ENCODE measurements around the gene TMEM114. TPM values are rescaled to one million over a fixed set of nuclear protein-coding genes. Genes with fewer than 3 reads are reported as not detected.

Gene TMEM114
- polyA plus RNA-seq, 1 donor (not counting 4 experiments of a cell fraction or from before 2014, with no cell fraction given): not detected

- Histone ChIP-seq H3K79me2 (ENCODE audit: control insufficient read depth, insufficient read depth, low read length) (no peaks in the 10 kb centered on the region), H3K9ac (ENCODE audit: control insufficient read depth, extremely low read depth, insufficient read depth, low read length) (no peak overlapping the region), H3K27ac (ENCODE audit: control insufficient read depth, insufficient read depth, low read length) (no peak overlapping the region), H3K9me3 (ENCODE audit: control insufficient read depth, low read depth, low read length) (no peaks in the 10 kb centered on the region), H3K9me1 (ENCODE audit: control insufficient read depth, extremely low read depth, insufficient read depth, low read length) (no peaks in the 10 kb centered on the region), H3K27me3 (ENCODE audit: control insufficient read depth, extremely low read depth, insufficient read depth, low read length) (no peaks in the 10 kb centered on the region), H4K20me1 (ENCODE audit: control insufficient read depth, extremely low read depth, insufficient read depth, low read length) (no peaks in the 10 kb centered on the region), H3K4me2 (ENCODE audit: control insufficient read depth, extremely low read depth, insufficient read depth, low read depth, low read length) (no peak overlapping the region), H2AFZ (ENCODE audit: control insufficient read depth, low read length) (no peak overlapping the region), H3K4me1 (ENCODE audit: control insufficient read depth, extremely low read depth, insufficient read depth, low read length) (no peaks in the 10 kb centered on the region), H3K36me3 (ENCODE audit: control insufficient read depth in 2 of 2, extremely low read depth in 1 of 2, insufficient read depth in 2 of 2, low read length in 2 of 2) (no peaks in the 10 kb centered on the region), H3K4me3 (ENCODE audit: control insufficient read depth in 2 of 3, extremely low read depth in 1 of 3, insufficient read depth in 2 of 3, low read depth in 1 of 3, low read length in 3 of 3) (no peak overlapping the region)
- DNase-seq (ENCODE audit: low read depth, low spot score) (no peak), FAIRE-seq (no peak)
- dilution Hi-C loops (cut with MboI; ENCODE audit: extremely low pct_ligation_motif_present, low sequenced_read_pairs): no loop called here
- TF ChIP-seq EZH2 (IDR thresholded peaks at IDR 0.05; ENCODE audit: low read length): no peak
- TF ChIP-seq CTCF (optimal IDR thresholded peaks at IDR 0.05 in 1 of 3, IDR thresholded peaks at IDR 0.05 in 1 of 3, conservative IDR thresholded peaks at IDR 0.05 in 1 of 3; ENCODE audit: extremely low read depth in 1 of 3, insufficient read depth in 2 of 3, low read length in 3 of 3): no peak
Observed at GRCh38 chr16:8533509-8533908, 56.8 kb downstream of the TMEM114 start.

- no peaks in the 10 kb centered on the region for H4K20me1 ChIP-seq (ENCODE audit: control insufficient read depth, extremely low read depth, insufficient read depth, low read length)
- FAIRE-seq (no peak), DNase-seq (ENCODE audit: low read depth, low spot score) (no peak)
- H2AFZ ChIP-seq (ENCODE audit: control insufficient read depth, low read length): no peak overlapping the region
- no peak for TF ChIP-seq EZH2 (IDR thresholded peaks at IDR 0.05; ENCODE audit: low read length)
- no peak for TF ChIP-seq CTCF (optimal IDR thresholded peaks at IDR 0.05 in 1 of 3, IDR thresholded peaks at IDR 0.05 in 1 of 3, conservative IDR thresholded peaks at IDR 0.05 in 1 of 3; ENCODE audit: extremely low read depth in 1 of 3, insufficient read depth in 2 of 3, low read length in 3 of 3)
- no peaks in the 10 kb centered on the region for H3K9me3 ChIP-seq (ENCODE audit: control insufficient read depth, low read depth, low read length)
- no peaks in the 10 kb centered on the region for H3K9me1 ChIP-seq (ENCODE audit: control insufficient read depth, extremely low read depth, insufficient read depth, low read length)
- dilution Hi-C loops (cut with MboI; ENCODE audit: extremely low pct_ligation_motif_present, low sequenced_read_pairs): no loop called here
- H3K4me1 ChIP-seq (ENCODE audit: control insufficient read depth, extremely low read depth, insufficient read depth, low read length): no peaks in the 10 kb centered on the region
- H3K79me2 ChIP-seq (ENCODE audit: control insufficient read depth, insufficient read depth, low read length): no peaks in the 10 kb centered on the region
- no peak overlapping the region for H3K27ac ChIP-seq (ENCODE audit: control insufficient read depth, insufficient read depth, low read length)
- no peak overlapping the region for H3K4me2 ChIP-seq (ENCODE audit: control insufficient read depth, extremely low read depth, insufficient read depth, low read depth, low read length)
- H3K9ac ChIP-seq (ENCODE audit: control insufficient read depth, extremely low read depth, insufficient read depth, low read length): no peak overlapping the region
- H3K27me3 ChIP-seq (ENCODE audit: control insufficient read depth, extremely low read depth, insufficient read depth, low read length): no peaks in the 10 kb centered on the region
- H3K4me3 ChIP-seq (ENCODE audit: control insufficient read depth in 2 of 3, extremely low read depth in 1 of 3, insufficient read depth in 2 of 3, low read depth in 1 of 3, low read length in 3 of 3): no peak overlapping the region
- no peaks in the 10 kb centered on the region for H3K36me3 ChIP-seq (ENCODE audit: control insufficient read depth in 2 of 2, extremely low read depth in 1 of 2, insufficient read depth in 2 of 2, low read length in 2 of 2)
Observed at GRCh38 chr16:8530752-8531384, 59.4 kb downstream of the TMEM114 start.

Data from keratinocyte (primary cell).